ENCODE results near the gene RGL2.
"Not testable (repeated sequence)": the region's sequence is repeated elsewhere in the genome, so short reads cannot be mapped to it uniquely, and the experiment has no call there.

The RGL2 gene

GRCh38 chr6:33298773-33299236 is at the start of gene RGL2:
RGL2 (minus strand) TSS chr6:33298942; CDS start chr6:33298610, 332 bp downstream.
- DNase-seq (ENCODE audit: low spot score) = peak; percentile 68

GRCh38 chr6:33347816-33348215 is 49.1 kb upstream of the RGL2 start:
- no peak for DNase-seq (ENCODE audit: low spot score)

GRCh38 chr6:33346972-33347371 is 48.2 kb upstream of the RGL2 start:
- not testable (repeated sequence) for DNase-seq (ENCODE audit: low spot score)

- DNase-seq (ENCODE audit: low spot score) = peak; percentile 77
Observed at GRCh38 chr6:33344701-33345697, 46.3 kb upstream of the RGL2 start.

GRCh38 chr6:33343953-33344611 is 45.3 kb upstream of the RGL2 start:
- DNase-seq (ENCODE audit: low spot score) = no peak

- DNase-seq (ENCODE audit: low spot score) = not testable (repeated sequence)
Observed at GRCh38 chr6:33343606-33343952, 44.8 kb upstream of the RGL2 start.

GRCh38 chr6:33339193-33339592 is 40.5 kb upstream of the RGL2 start:
- DNase-seq (ENCODE audit: low spot score) = no peak

- no peak for DNase-seq (ENCODE audit: low spot score)
Observed at GRCh38 chr6:33336495-33336894, 37.8 kb upstream of the RGL2 start.

GRCh38 chr6:33335916-33336315 is 37.2 kb upstream of the RGL2 start:
- no peak for DNase-seq (ENCODE audit: low spot score)

- no peak for DNase-seq (ENCODE audit: low spot score)
Observed at GRCh38 chr6:33333666-33334065, 34.9 kb upstream of the RGL2 start.

GRCh38 chr6:33330736-33331135 is 32.0 kb upstream of the RGL2 start:
- DNase-seq (ENCODE audit: low spot score) = no peak

- DNase-seq (ENCODE audit: low spot score) = no peak
Observed at GRCh38 chr6:33329058-33329457, 30.3 kb upstream of the RGL2 start.

- no peak for DNase-seq (ENCODE audit: low spot score)
Observed at GRCh38 chr6:33324125-33324524, 25.4 kb upstream of the RGL2 start.

- no peak for DNase-seq (ENCODE audit: low spot score)
Observed at GRCh38 chr6:33323623-33323948, 24.8 kb upstream of the RGL2 start.

- no peak for DNase-seq (ENCODE audit: low spot score)
Observed at GRCh38 chr6:33321227-33321626, 22.5 kb upstream of the RGL2 start.

- DNase-seq (ENCODE audit: low spot score) = peak; percentile 91
Observed at GRCh38 chr6:33320315-33321181, 21.8 kb upstream of the RGL2 start.

- no peak for DNase-seq (ENCODE audit: low spot score)
Observed at GRCh38 chr6:33319939-33320314, 21.2 kb upstream of the RGL2 start.

GRCh38 chr6:33318426-33319073 is 19.8 kb upstream of the RGL2 start:
- no peak for DNase-seq (ENCODE audit: low spot score)

GRCh38 chr6:33317669-33318425 is 19.1 kb upstream of the RGL2 start, which contains the start of gene ZBTB22:
ZBTB22 (minus strand) TSS chr6:33317744; CDS start chr6:33316916, 828 bp downstream.
- DNase-seq (ENCODE audit: low spot score) = peak; percentile 97

- DNase-seq (ENCODE audit: low spot score) = no peak
Observed at GRCh38 chr6:33317419-33317668, 18.6 kb upstream of the RGL2 start.
